Stomach smooth muscle (tissue), 2 donors: ENCODE results near the gene RAB2B.
"Not testable (repeated sequence)": the region's sequence is repeated elsewhere in the genome, so short reads cannot be mapped to it uniquely, and the experiment has no call there.

Experiments used
- H3K27ac ChIP-seq: one replicate; pipeline ENCODE4 v1.7.0; 2013; ENCODE audit warnings: mild to moderate bottlenecking, low read length, inconsistent platforms
- H3K27me3 ChIP-seq, 2 donors: one replicate each; pipeline ENCODE4 v1.7.0; 2013; ENCODE audit warnings: low read length in 2 of 2; ENCODE audit not compliant: insufficient read depth in 2 of 2, control insufficient read depth in 1 of 2
- H3K36me3 ChIP-seq, 2 donors: one replicate each; pipeline ENCODE4 v1.7.0; 2013; ENCODE audit warnings: low read length in 2 of 2; ENCODE audit not compliant: control insufficient read depth in 2 of 2, insufficient read depth in 2 of 2
- H3K4me1 ChIP-seq: one replicate; pipeline ENCODE4 v1.7.0; 2013; ENCODE audit warnings: low read length; ENCODE audit not compliant: control insufficient read depth, insufficient read depth
- H3K4me3 ChIP-seq, 2 donors: one replicate each; pipeline ENCODE4 v1.7.0; 2013; ENCODE audit warnings: low read length in 2 of 2
- H3K9ac ChIP-seq, 2 donors: one replicate each; pipeline ENCODE4 v1.7.0; 2013; ENCODE audit warnings: low read length in 2 of 2, mild to moderate bottlenecking in 1 of 2
- H3K9me3 ChIP-seq, 2 donors: one replicate each; pipeline ENCODE4 v1.7.0; 2013; ENCODE audit warnings: low read length in 2 of 2; ENCODE audit not compliant: control insufficient read depth in 2 of 2
- donor health status: healthy.
- donor health status: Pancreatic carcinoma.

RAB2B gene

GRCh38 chr14:21486640-21487087 lies 9.9 kb upstream of the RAB2B start:
- no peaks in the 10 kb centered on the region for H3K27me3 ChIP-seq
- H3K27ac ChIP-seq = no peak overlapping the region
- no peaks in the 10 kb centered on the region for H3K9me3 ChIP-seq
- H3K9ac ChIP-seq = no peak overlapping the region
- H3K4me3 ChIP-seq = no peak overlapping the region
- peaks cover 20 to 29% of the 10 kb centered on the region in 2 donors for H3K36me3 ChIP-seq
- no peaks in the 10 kb centered on the region for H3K4me1 ChIP-seq

GRCh38 chr14:21476523-21476924 lies 235 bp downstream of the RAB2B start:
- Histone ChIP-seq H3K4me1 (peaks cover 6% of the 10 kb centered on the region), H3K36me3 (peaks cover 5 to 8% of the 10 kb centered on the region in 2 donors), H3K27ac (peak overlapping the region; percentile 90), H3K9ac (peak overlapping the region; percentile 82 to 99), H3K4me3 (peak overlapping the region; percentile 87 to 96), H3K9me3 (no peaks in the 10 kb centered on the region), H3K27me3 (no peaks in the 10 kb centered on the region)

- Histone ChIP-seq H3K27me3 (no peaks in the 10 kb centered on the region), H3K9ac (peak overlapping the region; percentile 82 to 99), H3K36me3 (peaks cover 2 to 8% of the 10 kb centered on the region in 2 donors), H3K27ac (peak overlapping the region; percentile 90), H3K9me3 (no peaks in the 10 kb centered on the region), H3K4me1 (peaks cover 6% of the 10 kb centered on the region), H3K4me3 (peak overlapping the region; percentile 87 to 96)
Measured at GRCh38 chr14:21475767-21476522, 814 bp downstream of the RAB2B start.

GRCh38 chr14:21467616-21468015 lies 9.1 kb downstream of the RAB2B start:
- no peak overlapping the region for H3K4me3 ChIP-seq
- H3K27ac ChIP-seq = no peak overlapping the region
- H3K36me3 ChIP-seq = peaks cover 18 to 20% of the 10 kb centered on the region in 2 donors
- H3K9ac ChIP-seq = no peak overlapping the region
- no peaks in the 10 kb centered on the region for H3K27me3 ChIP-seq
- H3K4me1 ChIP-seq = no peaks in the 10 kb centered on the region
- no peaks in the 10 kb centered on the region for H3K9me3 ChIP-seq

- Histone ChIP-seq H3K27ac (peak within 1 kb of the TSS; percentile 97), H3K4me3 (peak within 1 kb of the TSS; percentile 96 to 97), H3K27me3 (no peaks in the 10 kb centered on the region), H3K9ac (peak within 1 kb of the TSS; percentile 98 to 99), H3K36me3 (peaks cover 0 to 5% of the 10 kb centered on the region in 2 donors), H3K4me1 (peaks cover 6% of the 10 kb centered on the region), H3K9me3 (no peaks in the 10 kb centered on the region)
Measured at GRCh38 chr14:21455912-21456667, 20.7 kb downstream of the RAB2B start, which contains the start of gene CHD8. Gene CHD8 (minus strand): TSS chr14:21456123. CDS start chr14:21431643, 24,480 bp downstream.

GRCh38 chr14:21455592-21455911 lies 21.2 kb downstream of the RAB2B start:
- H3K4me1 ChIP-seq = peaks cover 6% of the 10 kb centered on the region
- peak overlapping the region; percentile 97 for H3K27ac ChIP-seq
- peaks cover 0 to 5% of the 10 kb centered on the region in 2 donors for H3K36me3 ChIP-seq
- H3K9me3 ChIP-seq = no peaks in the 10 kb centered on the region
- no peaks in the 10 kb centered on the region for H3K27me3 ChIP-seq
- H3K4me3 ChIP-seq = peak overlapping the region; percentile 96 to 97
- H3K9ac ChIP-seq = peak overlapping the region; percentile 90 to 98

GRCh38 chr14:21454843-21455544 lies 21.8 kb downstream of the RAB2B start:
- H3K9ac ChIP-seq = peak overlapping the region; percentile 90 to 98
- H3K4me3 ChIP-seq = peak overlapping the region; percentile 96 to 97
- peaks cover 0 to 4% of the 10 kb centered on the region in 2 donors for H3K36me3 ChIP-seq
- peaks cover 6% of the 10 kb centered on the region for H3K4me1 ChIP-seq
- H3K27ac ChIP-seq = peak overlapping the region; percentile 97
- no peaks in the 10 kb centered on the region for H3K27me3 ChIP-seq
- no peaks in the 10 kb centered on the region for H3K9me3 ChIP-seq

GRCh38 chr14:21449899-21450216 lies 26.9 kb downstream of the RAB2B start:
- H3K9ac ChIP-seq = no peak overlapping the region
- H3K36me3 ChIP-seq = no peaks in the 10 kb centered on the region
- no peaks in the 10 kb centered on the region for H3K9me3 ChIP-seq
- no peaks in the 10 kb centered on the region for H3K27me3 ChIP-seq
- no peak overlapping the region for H3K27ac ChIP-seq
- H3K4me3 ChIP-seq = no peak overlapping the region
- H3K4me1 ChIP-seq = peaks cover under 1% of the 10 kb centered on the region

GRCh38 chr14:21442657-21443056 lies 34.1 kb downstream of the RAB2B start:
- not testable (repeated sequence) for H3K4me3 ChIP-seq, H3K9me3 ChIP-seq, H3K27me3 ChIP-seq, H3K36me3 ChIP-seq, H3K4me1 ChIP-seq, H3K9ac ChIP-seq, H3K27ac ChIP-seq

GRCh38 chr14:21440859-21441258 lies 35.9 kb downstream of the RAB2B start:
- Histone ChIP-seq H3K27ac (no peak overlapping the region), H3K27me3 (no peaks in the 10 kb centered on the region)

More at GRCh38 chr14:21440859-21441258, 35.9 kb downstream of the RAB2B start:
- peaks cover 7% of the 10 kb centered on the region for H3K4me1 ChIP-seq
- H3K9me3 ChIP-seq = no peaks in the 10 kb centered on the region
- no peak overlapping the region for H3K4me3 ChIP-seq
- no peak overlapping the region for H3K9ac ChIP-seq
- H3K36me3 ChIP-seq = no peaks in the 10 kb centered on the region
